Sigmoid colon (tissue), 7 donors: ENCODE measurements around the gene CX3CL1. TPM values are rescaled to one million over a fixed set of nuclear protein-coding genes. Genes with fewer than 3 reads are reported as not detected.

Source experiments
- DNase-seq: peaks from one replicate; pipeline ENCODE4 v3.0.0-alpha.2; 2019
- H3K27ac ChIP-seq, 4 donors: fragments of 200-600 bp; sonication (generic); one replicate each; pipeline ENCODE4 v1.5.1; 2016 to 2019; ENCODE audit warnings: mild to moderate bottlenecking in 1 of 4
- H3K27me3 ChIP-seq, 3 donors: fragments of 200-600 bp; sonication (generic); one replicate each; pipeline ENCODE4 v1.5.1; 2019; ENCODE audit warnings: mild to moderate bottlenecking in 1 of 3
- H3K36me3 ChIP-seq, 4 donors: fragments of 200-600 bp; sonication (generic); one replicate each; pipeline ENCODE4 v1.5.1; 2016 to 2019
- H3K4me1 ChIP-seq, 4 donors: fragments of 200-600 bp; sonication (generic); one replicate each; pipeline ENCODE4 v1.5.1; 2017 to 2019
- H3K4me3 ChIP-seq, 4 donors: fragments of 200-600 bp; sonication (generic); one replicate each; pipeline ENCODE4 v1.5.1; 2017 to 2019; ENCODE audit warnings: mild to moderate bottlenecking in 2 of 4, moderate library complexity in 1 of 4
- H3K9me3 ChIP-seq, 4 donors: fragments of 200-600 bp in 3 of 4; sonication (generic) in 3 of 4; one replicate each; pipeline versions ENCODE4 v1.5.1 to v1.6.1; 2013 to 2019
- EP300 ChIP-seq, 4 donors: sonication (generic); formaldehyde crosslinking; IDR thresholded peaks; one replicate each; pipeline ENCODE4 v1.6.1; 2017; ENCODE audit warnings: antibody characterized with exemption in 4 of 4
- POLR2A ChIP-seq, 2 donors: fragments of 450-650 bp; IDR thresholded peaks; one replicate each; pipeline ENCODE4 v1.6.1; 2016; ENCODE audit warnings: antibody characterized with exemption in 2 of 2, mild to moderate bottlenecking in 2 of 2, moderate library complexity in 2 of 2
- POLR2AphosphoS5 ChIP-seq, 4 donors: sonication (generic); formaldehyde crosslinking; IDR thresholded peaks; one replicate each; pipeline ENCODE4 v1.6.1; 2017; ENCODE audit warnings: antibody characterized with exemption in 4 of 4
- WGBS, 2 donors: extraction: QIAGEN DNeasy Blood & Tissue Kit; methylation state at CpG; one replicate each; pipeline ENCODE4 v1.1.7; 2013; 5-methylcytosine and 5-hydroxymethylcytosine counted together
- intact Hi-C: fragments of 100-400 bp; cut with DNase I; formaldehyde crosslinking; loops from one replicate; pipeline ENCODE4 v1.15.1; 2023
- polyA plus RNA-seq, 3 donors: library from polyadenylated mRNA; stranded (reverse); fragments of 200-250 nt; gene quantifications; one replicate each; pipeline ENCODE4 v1.2.3, GENCODE V29; 2013
- total RNA-seq, 4 donors: library from RNA; depleted of rRNA; stranded (reverse); fragments of >200 nt; gene quantifications; one replicate each; pipeline ENCODE4 v1.1.0, GENCODE V29; 2016
- TF ChIP-seq, protein P1 (sequence below), 4 experiments: fragments of 450-650 bp in 3 of 4; fragments of 200-600 bp in 1 of 4; IDR thresholded peaks; one replicate each; pipeline ENCODE4 v1.5.1; 2016 to 2019; ENCODE audit warnings: antibody characterized with exemption in 4 of 4, mild to moderate bottlenecking in 3 of 4, moderate library complexity in 2 of 4
- donor health status: healthy with polysubstance abuse.
- donor health status: Bipolar disorder and iron deficiency.
- donor health status: healthy.

The CX3CL1 gene
- total and polyA plus RNA-seq, 7 donors: 0.23 to 18.6 (median 4.8) TPM

DNA sequence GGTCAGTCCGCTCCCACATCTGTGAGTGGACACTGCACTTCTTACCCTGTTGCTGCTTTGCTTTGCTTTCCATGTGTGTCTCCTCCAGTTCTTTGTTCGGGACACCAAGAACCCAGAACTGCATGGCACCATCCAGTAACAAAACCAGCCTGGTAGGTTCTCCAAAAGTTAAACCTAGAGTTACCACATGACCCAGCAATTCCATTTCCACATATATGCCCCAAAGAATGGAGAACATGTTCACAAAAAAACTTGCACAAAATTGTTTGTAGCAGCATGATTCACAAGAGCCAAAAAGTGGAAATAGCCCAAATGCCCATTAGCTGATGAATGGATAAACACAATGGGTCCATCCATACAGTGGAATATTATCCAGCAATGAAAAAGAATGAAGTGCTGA, 24.0 kb upstream of the CX3CL1 start:
- Histone ChIP-seq H3K36me3 (no peaks in the 10 kb centered on the region), H3K4me1 (no peaks in the 10 kb centered on the region), H3K27ac (no peak overlapping the region), H3K27me3 (no peaks in the 10 kb centered on the region), H3K9me3 (no peaks in the 10 kb centered on the region), H3K4me3 (no peak overlapping the region)
- intact Hi-C loops: no loop called here
- no peak for DNase-seq
- 96% methylated on average over 2 of the region's 2 CpGs for WGBS, 2 donors
- no peak for TF ChIP-seq POLR2AphosphoS5 (IDR thresholded peaks at IDR 0.05)
- TF ChIP-seq, protein P1, sequence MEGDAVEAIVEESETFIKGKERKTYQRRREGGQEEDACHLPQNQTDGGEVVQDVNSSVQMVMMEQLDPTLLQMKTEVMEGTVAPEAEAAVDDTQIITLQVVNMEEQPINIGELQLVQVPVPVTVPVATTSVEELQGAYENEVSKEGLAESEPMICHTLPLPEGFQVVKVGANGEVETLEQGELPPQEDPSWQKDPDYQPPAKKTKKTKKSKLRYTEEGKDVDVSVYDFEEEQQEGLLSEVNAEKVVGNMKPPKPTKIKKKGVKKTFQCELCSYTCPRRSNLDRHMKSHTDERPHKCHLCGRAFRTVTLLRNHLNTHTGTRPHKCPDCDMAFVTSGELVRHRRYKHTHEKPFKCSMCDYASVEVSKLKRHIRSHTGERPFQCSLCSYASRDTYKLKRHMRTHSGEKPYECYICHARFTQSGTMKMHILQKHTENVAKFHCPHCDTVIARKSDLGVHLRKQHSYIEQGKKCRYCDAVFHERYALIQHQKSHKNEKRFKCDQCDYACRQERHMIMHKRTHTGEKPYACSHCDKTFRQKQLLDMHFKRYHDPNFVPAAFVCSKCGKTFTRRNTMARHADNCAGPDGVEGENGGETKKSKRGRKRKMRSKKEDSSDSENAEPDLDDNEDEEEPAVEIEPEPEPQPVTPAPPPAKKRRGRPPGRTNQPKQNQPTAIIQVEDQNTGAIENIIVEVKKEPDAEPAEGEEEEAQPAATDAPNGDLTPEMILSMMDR (IDR thresholded peaks at IDR 0.05): no peak
- TF ChIP-seq POLR2A (IDR thresholded peaks at IDR 0.05): no peak
- no peak for TF ChIP-seq EP300 (IDR thresholded peaks at IDR 0.05)

DNA sequence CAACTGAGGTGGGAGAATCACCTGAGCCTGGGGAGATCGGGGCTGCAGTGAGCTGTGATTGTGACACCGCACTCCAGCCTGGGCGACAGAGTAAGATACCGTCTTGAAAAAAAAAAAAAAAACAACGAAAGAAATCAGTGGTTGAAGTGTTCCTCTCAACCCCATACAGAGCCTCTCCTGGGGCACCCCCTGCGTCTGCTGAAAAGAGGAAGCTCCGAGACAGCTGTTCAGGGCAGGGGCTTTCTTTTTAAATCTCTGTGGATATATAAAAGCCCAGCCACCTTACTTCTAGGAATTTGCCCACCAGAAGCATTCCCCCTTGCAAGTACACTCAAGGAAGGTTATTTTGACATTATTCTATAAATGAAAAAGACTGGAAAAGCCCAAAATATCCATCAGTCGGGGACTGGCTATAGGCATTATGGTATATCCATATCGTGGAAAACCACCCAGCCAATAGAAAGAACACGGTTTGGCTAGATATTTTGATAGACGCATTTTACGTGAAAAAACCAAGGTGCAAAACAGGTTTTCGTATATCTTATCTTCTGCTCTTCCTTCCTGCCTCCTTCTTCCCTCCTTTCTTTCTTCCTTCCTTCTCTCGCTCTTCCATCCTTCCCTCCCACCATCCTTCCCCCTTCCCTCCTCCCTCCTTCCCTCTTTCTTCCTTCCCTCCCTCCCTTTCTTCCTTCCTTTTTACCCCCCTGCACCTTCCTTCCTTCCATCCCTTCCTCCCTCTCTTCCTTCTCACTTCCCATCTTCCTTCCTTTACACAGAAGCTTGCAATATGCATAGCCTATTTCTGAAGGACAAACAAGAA, 22.9 kb upstream of the CX3CL1 start:
- Histone ChIP-seq H3K4me1 (no peaks in the 10 kb centered on the region), H3K4me3 (no peak overlapping the region), H3K27me3 (no peaks in the 10 kb centered on the region), H3K36me3 (no peaks in the 10 kb centered on the region), H3K9me3 (no peaks in the 10 kb centered on the region), H3K27ac (no peak overlapping the region)
- intact Hi-C loops: no loop called here
- 37 to 45% methylated on average over 14 of the region's 14 CpGs for WGBS, 2 donors
- TF ChIP-seq, protein P1 (IDR thresholded peaks at IDR 0.05): no peak
- TF ChIP-seq POLR2AphosphoS5 (IDR thresholded peaks at IDR 0.05): no peak
- no peak for TF ChIP-seq POLR2A (IDR thresholded peaks at IDR 0.05)
- no peak for TF ChIP-seq EP300 (IDR thresholded peaks at IDR 0.05)
- no peak for DNase-seq

DNA sequence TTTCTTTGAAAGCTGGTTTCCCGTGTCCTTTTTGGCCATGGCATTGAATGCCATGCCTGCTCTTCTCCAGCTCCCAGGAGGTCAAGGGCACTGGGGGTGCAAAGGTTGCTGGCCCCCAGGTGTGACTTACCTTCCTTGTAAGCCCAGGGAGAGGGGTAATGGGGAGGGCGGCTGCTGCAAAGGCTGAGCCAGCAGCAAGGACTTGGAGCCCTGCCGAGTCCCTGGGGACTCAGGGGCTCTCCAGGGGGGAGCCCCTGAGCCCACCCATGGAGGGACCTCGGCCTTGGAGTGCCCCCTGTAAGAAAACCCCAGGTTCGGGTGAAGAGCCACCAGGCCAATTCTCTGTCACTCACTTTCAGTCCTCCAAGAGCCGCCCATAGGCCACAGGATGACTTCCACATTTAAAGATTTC, 19.6 kb upstream of the CX3CL1 start:
- DNase-seq: no peak
- no peaks in the 10 kb centered on the region for H3K36me3 ChIP-seq
- no peaks in the 10 kb centered on the region for H3K27me3 ChIP-seq
- H3K27ac ChIP-seq: no peak overlapping the region
- WGBS, 2 donors: 74 to 75% methylated on average over 6 of the region's 6 CpGs
- no peaks in the 10 kb centered on the region for H3K9me3 ChIP-seq
- intact Hi-C loops: no loop called here
- TF ChIP-seq EP300 (IDR thresholded peaks at IDR 0.05): no peak
- TF ChIP-seq, protein P1 (IDR thresholded peaks at IDR 0.05): no peak
- TF ChIP-seq POLR2A (IDR thresholded peaks at IDR 0.05): no peak
- TF ChIP-seq POLR2AphosphoS5 (IDR thresholded peaks at IDR 0.05): no peak
- no peaks in the 10 kb centered on the region for H3K4me1 ChIP-seq
- H3K4me3 ChIP-seq: no peak overlapping the region

DNA sequence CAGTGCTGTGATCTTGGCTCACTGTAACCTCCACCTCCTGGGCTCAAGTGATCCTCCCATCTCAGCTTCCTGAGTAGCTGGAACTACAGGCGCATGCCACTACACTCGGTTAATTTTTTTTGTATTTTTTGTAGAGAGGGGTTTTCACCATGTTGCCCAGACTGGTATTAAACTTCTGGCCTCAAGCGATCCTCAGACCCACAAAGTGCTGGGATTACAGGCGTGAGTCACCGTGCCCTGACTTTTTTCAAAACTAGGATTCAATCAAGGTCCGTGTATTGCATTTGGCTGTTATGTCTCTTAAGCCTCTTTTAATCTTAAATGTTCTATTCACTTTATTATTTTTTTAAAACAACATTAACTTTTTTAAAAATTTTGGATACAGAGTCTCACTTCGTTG, 18.0 kb upstream of the CX3CL1 start:
- WGBS, 2 donors: 90 to 94% methylated on average over 7 of the region's 7 CpGs
- intact Hi-C loops: no loop called here
- Histone ChIP-seq H3K27ac (no peak overlapping the region), H3K4me1 (no peaks in the 10 kb centered on the region), H3K27me3 (no peaks in the 10 kb centered on the region), H3K9me3 (no peaks in the 10 kb centered on the region), H3K36me3 (no peaks in the 10 kb centered on the region), H3K4me3 (no peak overlapping the region)
- no peak for DNase-seq
- TF ChIP-seq, protein P1 (IDR thresholded peaks at IDR 0.05): no peak
- TF ChIP-seq POLR2A (IDR thresholded peaks at IDR 0.05) (no peak), POLR2AphosphoS5 (IDR thresholded peaks at IDR 0.05) (no peak), EP300 (IDR thresholded peaks at IDR 0.05) (no peak)
